Mucosa of gallbladder (tissue), 1 donor: ENCODE data around the gene ANKRD11. TPM values are rescaled to one million over a fixed set of nuclear protein-coding genes. Genes with fewer than 3 reads are reported as not detected.
"Not testable (repeated sequence)": the region's sequence is repeated elsewhere in the genome, so short reads cannot be mapped to it uniquely, and the experiment has no call there.

ENCODE experiments used
- DNase-seq: peaks from one replicate; pipeline ENCODE4 v3.0.0-alpha.2; 2020; ENCODE audit warnings: low spot score
- total RNA-seq: library from RNA; stranded (reverse); gene quantifications from one replicate; pipeline ENCODE4 v1.2.1, GENCODE V29; 2021
- donor health status: DM: no; HTN: no; CAD: no.

ANKRD11 gene
- total RNA-seq, 1 donor from 2014 or later, result 143 TPM

DNA sequence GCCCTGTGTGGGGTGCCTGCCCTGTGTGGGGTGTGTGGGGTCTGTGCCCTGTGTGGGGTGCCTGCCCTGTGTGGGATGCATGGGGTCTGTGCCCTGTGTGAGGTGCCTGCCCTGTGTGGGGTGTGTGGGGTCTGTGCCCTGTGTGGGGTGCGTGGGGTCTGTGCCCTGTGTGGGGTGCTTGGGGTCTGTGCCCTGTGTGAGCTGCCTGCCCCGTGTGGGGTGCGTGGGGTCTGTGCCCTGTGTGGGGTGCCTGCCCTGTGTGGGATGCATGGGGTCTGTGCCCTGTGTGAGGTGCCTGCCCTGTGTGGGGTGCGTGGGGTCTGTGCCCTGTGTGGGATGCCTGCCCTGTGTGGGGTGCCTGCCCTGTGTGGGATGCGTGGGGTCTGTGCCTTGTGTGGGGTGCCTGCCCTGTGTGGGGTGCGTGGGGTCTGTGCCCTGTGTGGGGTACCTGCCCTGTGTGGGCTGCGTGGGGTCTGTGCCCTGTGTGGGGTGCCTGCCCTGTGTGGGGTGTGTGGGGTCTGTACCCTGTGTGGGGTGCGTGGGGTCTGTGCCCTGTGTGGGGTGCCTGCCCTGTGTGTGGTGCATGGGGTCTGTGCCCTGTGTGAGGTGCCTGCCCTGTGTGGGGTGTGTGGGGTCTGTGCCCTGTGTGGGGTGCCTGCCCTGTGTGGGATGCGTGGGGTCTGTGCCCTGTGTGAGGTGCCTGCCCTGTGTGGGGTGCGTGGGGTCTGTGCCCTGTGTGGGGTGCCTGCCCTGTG lies 190.8 kb downstream of the ANKRD11 start:
- DNase-seq, result not testable (repeated sequence)

DNA sequence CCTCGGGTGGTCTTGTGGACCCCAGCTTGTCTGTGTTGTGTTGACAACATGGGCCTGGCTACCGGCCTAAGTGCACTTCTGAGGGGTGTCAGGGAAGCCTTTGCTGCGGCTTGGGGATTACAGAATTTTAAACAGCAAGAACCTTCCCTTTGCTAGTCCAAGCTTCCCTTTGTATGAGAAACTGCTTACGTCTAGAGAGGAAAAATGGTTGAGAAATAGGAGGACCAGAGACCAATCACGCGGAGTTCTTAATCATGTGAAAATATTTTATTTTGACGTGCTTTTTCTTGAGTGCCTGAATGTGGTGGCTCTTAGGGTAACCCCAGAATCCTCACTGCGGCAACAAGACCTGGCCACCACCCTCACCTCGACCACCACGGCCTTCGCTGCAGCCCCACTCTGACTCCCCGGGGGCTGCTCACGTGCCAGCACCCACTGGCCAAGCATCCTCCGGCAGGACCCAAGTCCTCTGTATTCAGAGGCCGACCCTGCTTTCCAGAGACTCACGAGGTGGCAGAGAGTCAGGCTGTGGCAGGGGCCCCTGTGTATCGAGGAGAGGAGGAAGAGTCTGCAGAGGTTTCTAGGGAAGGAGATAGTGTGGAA lies 191.6 kb downstream of the ANKRD11 start:
- no peak for DNase-seq

GRCh38 chr16:89297910-89298545 lies 192.3 kb downstream of the ANKRD11 start:
- no peak for DNase-seq

DNA sequence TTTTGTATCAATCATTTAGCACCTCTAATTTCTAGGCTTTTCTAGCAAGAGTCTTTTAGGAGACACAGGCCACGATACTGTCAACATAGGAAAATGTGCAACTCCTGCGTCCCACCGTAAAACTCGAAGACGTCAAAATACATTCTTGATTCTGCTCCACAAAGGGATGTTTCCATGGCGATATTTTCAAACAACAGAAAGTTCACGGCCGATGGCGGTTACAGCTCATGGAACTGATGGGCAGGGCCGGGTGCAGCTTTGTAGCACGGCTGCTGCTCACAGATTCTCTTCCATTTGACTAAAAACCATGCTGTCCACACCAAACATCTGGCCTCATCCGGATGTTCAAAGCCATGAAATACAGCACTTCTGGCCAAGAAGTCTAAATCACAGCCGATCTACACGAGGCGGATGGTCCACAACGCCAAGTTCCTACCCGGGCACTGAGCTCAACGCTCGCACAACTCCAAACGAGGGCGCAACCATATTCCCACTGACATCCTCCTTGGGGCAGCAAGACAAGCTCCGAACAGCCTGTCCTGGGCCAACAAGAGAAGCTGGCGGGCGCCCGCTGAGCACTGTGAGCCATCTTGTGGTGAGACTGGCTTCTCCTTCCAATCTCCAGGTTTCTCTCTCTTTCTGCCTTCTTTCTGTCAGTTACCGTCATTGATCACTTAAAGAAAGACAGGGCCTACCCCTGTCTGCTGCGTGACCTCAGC lies 193.0 kb downstream of the ANKRD11 start:
- DNase-seq, result no peak

GRCh38 chr16:89295915-89296314 lies 194.4 kb downstream of the ANKRD11 start:
- DNase-seq, result no peak

DNA sequence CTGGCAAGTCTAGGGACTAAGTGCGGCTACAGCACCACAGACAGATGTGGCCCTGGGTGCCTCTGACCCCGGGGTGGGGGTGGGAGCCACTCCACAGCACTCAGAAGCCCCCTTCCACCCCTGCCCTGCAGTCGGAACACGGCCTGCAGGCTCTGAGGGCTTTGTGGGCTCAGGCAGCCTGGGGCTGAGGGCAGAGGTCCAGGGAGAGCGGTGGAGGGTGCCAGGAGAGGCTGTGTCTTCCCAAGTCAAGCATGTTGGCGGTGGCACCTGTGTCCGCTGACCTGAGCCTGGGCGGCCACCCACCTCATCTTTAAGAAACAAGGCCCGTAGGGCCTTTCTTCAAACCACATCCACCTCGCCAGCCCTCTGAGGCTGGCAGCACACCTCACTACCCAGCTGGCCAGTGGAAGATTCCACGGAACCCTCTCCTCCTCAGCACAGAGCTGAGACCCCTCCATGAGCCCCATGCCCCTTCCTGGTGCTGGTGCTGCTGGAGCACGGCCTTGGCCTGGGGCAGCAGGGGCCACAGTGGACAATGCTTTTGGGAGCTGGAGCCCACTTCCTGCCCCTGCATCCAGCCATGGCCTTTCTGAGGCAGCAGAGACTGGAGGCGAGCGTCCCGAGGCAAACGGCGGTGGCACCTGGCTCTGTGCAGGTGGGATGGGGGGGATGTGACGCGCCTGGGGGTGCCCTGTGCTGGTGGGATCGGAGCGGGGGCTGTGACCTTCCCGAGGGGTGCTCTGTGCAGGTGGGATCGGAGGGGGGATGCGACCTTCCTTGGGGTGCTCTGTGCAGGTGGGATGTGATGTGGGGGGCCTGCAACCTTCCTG lies 195.1 kb downstream of the ANKRD11 start:
- DNase-seq, result no peak

GRCh38 chr16:89294486-89294885 lies 195.9 kb downstream of the ANKRD11 start:
- DNase-seq, result no peak

DNA sequence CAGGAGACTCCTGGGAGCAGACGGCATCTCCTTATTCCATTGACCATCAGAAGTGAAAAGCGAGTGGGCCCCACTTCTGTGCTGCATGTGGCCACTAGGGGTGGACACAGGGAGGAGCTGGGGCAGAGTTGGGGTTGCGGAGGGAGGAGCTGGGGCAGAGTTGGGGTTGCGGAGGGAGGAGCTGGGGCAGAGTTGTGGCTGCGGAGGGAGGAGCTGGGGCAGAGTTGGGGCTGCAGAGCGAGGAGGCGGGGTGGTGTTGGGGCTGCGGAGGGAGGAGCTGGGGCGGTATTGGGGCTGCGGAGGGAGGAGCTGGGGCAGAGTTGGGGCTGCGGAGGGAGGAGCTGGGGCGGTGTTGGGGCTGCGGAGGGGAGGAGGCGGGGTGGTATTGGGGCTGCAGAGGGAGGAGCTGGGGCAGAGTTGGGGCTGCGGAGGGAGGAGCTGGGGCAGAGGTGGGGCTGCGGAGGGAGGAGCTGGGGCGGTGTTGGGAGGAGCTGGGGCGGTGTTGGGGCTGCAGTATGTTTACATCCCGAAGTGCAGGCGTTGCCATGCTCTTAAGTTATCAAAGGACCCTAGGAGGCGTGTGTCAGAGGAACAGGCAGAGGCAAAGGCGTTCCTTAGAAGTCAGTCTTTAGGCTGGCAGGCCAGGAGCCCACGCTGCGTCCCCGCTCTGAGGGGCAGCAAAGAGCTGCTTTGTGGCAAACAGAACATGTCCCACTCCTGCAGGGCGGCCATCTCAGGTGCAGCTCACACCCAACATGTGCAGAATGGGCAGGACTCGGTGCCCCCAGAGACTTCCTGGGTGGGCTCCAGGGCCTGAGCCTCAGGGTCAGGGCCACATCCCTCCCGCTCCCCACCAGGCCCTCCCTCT lies 196.9 kb downstream of the ANKRD11 start:
- DNase-seq, result no peak

DNA sequence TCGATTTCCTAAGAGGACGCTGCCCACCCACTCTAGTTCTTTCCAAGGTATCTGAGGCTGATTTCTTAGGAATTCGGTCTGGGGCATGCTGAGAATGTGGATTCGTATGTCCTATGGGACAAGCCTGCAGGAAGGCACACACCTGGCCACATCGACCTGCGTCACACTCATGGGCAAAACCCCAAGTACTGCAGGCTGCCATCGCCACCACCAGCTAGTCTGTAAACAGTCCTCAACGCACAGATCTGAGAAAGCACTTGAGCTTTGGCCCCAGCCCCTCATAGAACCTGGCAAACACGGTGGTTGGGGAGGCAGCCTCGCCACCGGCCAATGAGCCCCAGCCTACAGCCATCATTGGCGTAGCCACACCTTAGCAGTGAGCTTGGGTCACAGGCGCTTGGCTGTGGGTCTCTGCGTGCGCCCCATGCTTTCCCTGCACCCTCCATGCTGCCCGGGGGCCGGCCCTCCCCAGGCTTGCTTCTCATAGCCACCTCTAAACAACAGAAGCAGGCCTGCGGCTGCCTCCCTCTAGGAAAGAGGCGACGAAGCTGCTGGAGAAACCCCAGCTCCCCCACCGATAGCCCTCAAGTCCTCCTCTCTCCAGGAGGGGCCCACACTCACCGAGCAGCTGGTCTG lies 197.8 kb downstream of the ANKRD11 start:
- DNase-seq, result no peak

GRCh38 chr16:89291776-89292175 lies 198.6 kb downstream of the ANKRD11 start:
- no peak for DNase-seq

GRCh38 chr16:89291363-89291762 lies 199.0 kb downstream of the ANKRD11 start:
- DNase-seq, result no peak

- no peak for DNase-seq
Observed at GRCh38 chr16:89290887-89291286, 199.5 kb downstream of the ANKRD11 start.

GRCh38 chr16:89290472-89290871 lies 199.9 kb downstream of the ANKRD11 start:
- no peak for DNase-seq

GRCh38 chr16:89289428-89290395 lies 200.6 kb downstream of the ANKRD11 start:
- peak; percentile 68 for DNase-seq

- DNase-seq, result no peak
Observed at GRCh38 chr16:89288966-89289365, 201.4 kb downstream of the ANKRD11 start.

DNA sequence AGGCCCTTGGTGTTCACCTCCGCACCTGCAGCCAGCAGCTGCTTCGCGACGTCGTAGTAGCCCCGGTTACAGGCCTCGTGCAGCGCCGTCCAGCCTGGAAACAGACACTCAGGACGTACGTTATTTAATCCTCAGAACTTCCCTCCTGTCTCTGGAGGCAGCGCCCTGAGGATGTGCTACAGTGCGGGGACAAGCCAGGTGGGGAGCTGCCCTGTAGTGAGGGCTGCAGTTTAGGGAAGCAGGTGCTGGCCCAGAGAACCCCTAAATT lies 201.8 kb downstream of the ANKRD11 start:
- DNase-seq, result no peak

DNA sequence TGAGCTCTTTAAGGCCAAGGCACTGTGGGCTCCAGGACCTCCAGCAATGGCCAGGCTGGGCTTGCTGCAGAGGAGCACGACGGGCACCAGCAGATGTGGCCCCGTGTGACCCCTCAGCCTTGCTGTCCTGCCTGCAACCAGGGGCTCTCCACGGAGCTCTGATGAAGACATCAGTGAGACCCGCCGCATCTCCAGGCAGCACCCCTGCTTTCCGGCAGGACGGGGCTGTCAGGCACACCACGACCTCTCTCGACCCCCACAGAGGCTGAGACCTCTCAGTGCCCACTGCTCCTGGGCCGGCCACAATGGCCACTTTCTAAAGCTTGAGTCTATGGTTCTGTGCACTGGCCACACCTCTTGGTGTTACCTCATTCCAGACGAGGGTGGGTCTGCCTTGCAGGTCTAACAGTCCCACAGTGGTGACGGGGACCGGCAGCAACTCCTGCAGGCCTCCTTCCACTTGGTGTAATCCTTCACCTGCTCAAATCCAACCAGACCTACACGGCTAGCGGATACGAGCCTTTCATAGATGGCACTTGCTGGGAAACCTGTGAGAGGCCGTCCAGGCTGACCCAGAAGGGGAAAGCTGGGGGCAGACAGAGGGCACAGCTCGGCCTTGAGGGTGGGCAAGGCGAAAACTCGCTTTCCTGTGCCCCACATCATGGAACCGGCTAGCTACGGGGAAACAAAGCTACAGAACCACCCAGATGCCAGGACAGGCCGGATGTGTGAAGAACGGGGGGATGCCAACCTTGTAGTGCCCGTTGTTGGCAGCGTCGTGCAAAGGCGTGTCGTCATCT lies 202.4 kb downstream of the ANKRD11 start:
- no peak for DNase-seq

DNA sequence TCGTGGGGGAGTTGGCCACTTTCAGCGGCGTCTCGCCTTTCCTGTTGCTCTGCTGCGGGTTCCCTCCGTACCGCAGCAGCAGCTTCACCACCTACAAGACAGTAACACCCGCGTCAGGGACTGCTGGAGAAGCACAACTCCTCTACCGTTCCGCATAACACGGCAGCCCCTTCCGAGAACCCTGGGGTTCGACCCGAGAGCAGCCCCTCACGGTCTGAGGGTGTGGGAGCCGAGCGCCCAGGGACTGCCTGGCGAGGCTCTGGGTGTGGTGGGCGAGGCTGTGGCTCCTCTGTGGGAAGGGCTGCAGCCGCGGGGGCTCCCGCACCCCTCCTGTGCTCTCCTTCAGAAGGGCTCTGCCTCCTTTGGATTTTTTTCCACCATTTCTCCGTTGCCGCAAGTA lies 204.3 kb downstream of the ANKRD11 start:
- DNase-seq, result no peak
